Activated CD8-positive, alpha-beta memory T cell treated with anti-CD3 and anti-CD28 coated beads, Interleukin-2, amount 10 ng/mL, durations not matched to agents 7 days and 5 days (primary cell): Measurements from ENCODE around the gene AHNAK2. TPM values are rescaled to one million over a fixed set of nuclear protein-coding genes. Genes with fewer than 3 reads are reported as not detected.
A peak's percentile ranks its signal among the peaks of the same experiment; 100 is the strongest.
"Not testable (repeated sequence)": the region's sequence is repeated elsewhere in the genome, so short reads cannot be mapped to it uniquely, and the experiment has no call there.

Experiments
- ATAC-seq: fragments of 150-1000 bp; cut with Tn5 transposase; one replicate; pipeline ENCODE4 v1.10.0; 2021; ENCODE audit warnings: moderate library complexity
- CTCF ChIA-PET: fragments of 350-600 bp; sonication (Branson Sonifier 250); formaldehyde crosslinking; loops from one replicate; lab custom pipeline; 2021; ENCODE audit warnings: antibody characterized with exemption; lab: Charles Lee
- DNase-seq: peaks from one replicate; pipeline ENCODE4 v3.0.0-alpha.2; 2020
- H3K27ac Mint-ChIP-seq: one replicate; pipeline ENCODE4 v1.8.0; 2021; ENCODE audit warnings: mild to moderate bottlenecking, mixed read lengths
- H3K27me3 Mint-ChIP-seq: one replicate; pipeline ENCODE4 v1.8.0; 2021; ENCODE audit warnings: mixed read lengths
- H3K36me3 Mint-ChIP-seq: one replicate; pipeline ENCODE4 v1.8.0; 2021; ENCODE audit warnings: mild to moderate bottlenecking, mixed read lengths
- H3K4me1 Mint-ChIP-seq: one replicate; pipeline ENCODE4 v1.8.0; 2021; ENCODE audit warnings: mixed read lengths
- H3K4me3 Mint-ChIP-seq: one replicate; pipeline ENCODE4 v1.8.0; 2021; ENCODE audit warnings: mild to moderate bottlenecking, moderate library complexity, mixed read lengths
- H3K9me3 Mint-ChIP-seq: one replicate; pipeline ENCODE4 v1.8.0; 2022; ENCODE audit warnings: low read depth, mixed read lengths
- total RNA-seq, 2 experiments: library from RNA; stranded (reverse); gene quantifications; one replicate each; pipeline ENCODE4 v1.2.3, GENCODE V29; 2021

AHNAK2 gene
- total RNA-seq: not detected

DNA sequence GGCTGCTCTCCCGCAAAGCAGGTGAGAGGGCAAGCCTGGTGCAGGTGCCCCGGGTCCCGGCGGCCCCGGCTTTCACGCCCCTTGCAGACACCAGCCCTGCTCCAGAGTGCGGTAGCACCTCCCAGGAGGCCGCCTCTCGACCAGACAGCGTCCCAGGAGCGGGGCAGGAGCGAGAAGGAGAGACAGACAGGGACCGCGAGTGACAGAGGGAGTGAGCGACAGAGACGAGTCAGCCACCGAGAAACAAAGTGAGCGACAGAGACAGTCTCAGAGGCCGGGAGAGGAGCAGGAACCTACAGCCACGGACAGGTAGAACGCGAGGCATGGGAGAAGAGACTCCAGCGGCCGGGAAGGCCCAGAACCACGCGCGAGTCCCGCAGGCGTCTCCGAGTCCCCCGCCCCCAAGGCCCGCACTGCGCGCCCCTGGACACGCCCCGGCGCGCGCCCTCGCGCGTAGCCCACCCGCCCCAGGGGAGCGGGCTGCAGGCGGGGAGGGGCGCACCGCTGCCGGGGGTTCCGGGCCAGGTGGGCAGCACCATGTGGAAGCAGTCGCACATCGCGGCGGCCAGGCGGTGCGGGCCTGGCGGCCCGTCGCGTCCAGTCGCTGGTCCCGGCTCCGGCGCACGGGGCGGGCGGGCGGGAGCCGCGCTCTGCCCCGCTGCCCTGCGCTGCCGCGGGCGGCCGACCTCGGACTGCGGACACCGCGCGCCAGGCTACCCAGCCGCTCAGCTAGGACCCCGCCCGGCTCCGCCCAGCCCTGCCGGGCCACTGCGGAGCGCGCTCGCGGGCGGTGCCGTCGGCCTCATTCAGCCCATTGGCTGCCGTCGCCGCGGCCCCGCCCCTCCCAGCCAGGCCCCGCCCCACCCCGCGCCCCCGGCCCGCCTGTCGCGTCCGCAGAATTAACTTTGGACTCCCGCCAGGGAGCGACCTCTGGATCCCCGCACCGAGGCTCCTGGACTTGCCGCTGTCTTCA, at the start of gene AHNAK2:
TSS of gene AHNAK2 (minus strand) at position 694 of the 973 bp plus-strand sequence. CDS start at position 557, 137 bp downstream.
- peak within 1 kb of the TSS; percentile 63 for H3K4me3 Mint-ChIP-seq
- no peaks in the 10 kb centered on the region for H3K9me3 Mint-ChIP-seq
- peak; percentile 73 for ATAC-seq
- CTCF ChIA-PET: interaction anchor here (0.9 to 6.7 kb wide), 5 partner anchors 38 to 112 kb away, joined by 3 to 140 read pairs (median 10); no protein-coding TSS in a partner anchor
- H3K36me3 Mint-ChIP-seq: no peaks in the 10 kb centered on the region
- H3K27me3 Mint-ChIP-seq: peaks cover 33% of the 10 kb centered on the region
- H3K4me1 Mint-ChIP-seq: peaks cover 10% of the 10 kb centered on the region
- H3K27ac Mint-ChIP-seq: no peak within 1 kb of the TSS
- DNase-seq: no peak

- CTCF ChIA-PET: interaction anchor here (1.0 to 2.4 kb wide), 3 partner anchors 9 to 18 kb away, joined by 4 to 18 read pairs (median 4); no protein-coding TSS in a partner anchor
- H3K36me3 Mint-ChIP-seq, H3K4me3 Mint-ChIP-seq, DNase-seq, H3K27ac Mint-ChIP-seq, ATAC-seq, H3K9me3 Mint-ChIP-seq, H3K27me3 Mint-ChIP-seq: not testable (repeated sequence)
- peaks cover 43% of the 10 kb centered on the region for H3K4me1 Mint-ChIP-seq
Measured at GRCh38 chr14:105027718-105028117, 49.5 kb upstream of the AHNAK2 start.

- H3K9me3 Mint-ChIP-seq: no peaks in the 10 kb centered on the region
- DNase-seq (no peak), ATAC-seq (no peak)
- H3K4me3 Mint-ChIP-seq: no peak overlapping the region
- peak overlapping the region; percentile 92 for H3K27ac Mint-ChIP-seq
- peaks cover 10% of the 10 kb centered on the region for H3K36me3 Mint-ChIP-seq
- CTCF ChIA-PET: interaction anchor here (1.0 to 4.4 kb wide), 7 partner anchors 8 to 42 kb away, joined by 3 to 39 read pairs (median 4); no protein-coding TSS in a partner anchor
- H3K4me1 Mint-ChIP-seq: peaks cover 42% of the 10 kb centered on the region
- H3K27me3 Mint-ChIP-seq: no peaks in the 10 kb centered on the region
Measured at GRCh38 chr14:105026802-105027563, 48.8 kb upstream of the AHNAK2 start.

GRCh38 chr14:105026033-105026785, 48.0 kb upstream of the AHNAK2 start:
- CTCF ChIA-PET: interaction anchor here (0.8 to 4.4 kb wide), 10 partner anchors 9 to 258 kb away, joined by 3 to 39 read pairs (median 3); partner anchors contain the start of gene GPR132
- Mint-ChIP-seq H3K36me3 (peaks cover 10% of the 10 kb centered on the region), H3K4me3 (peak overlapping the region; percentile 34), H3K4me1 (peaks cover 47% of the 10 kb centered on the region), H3K27me3 (no peaks in the 10 kb centered on the region), H3K9me3 (no peaks in the 10 kb centered on the region), H3K27ac (peak overlapping the region; percentile 92)
- DNase-seq: no peak
- peak; percentile 52 for ATAC-seq

DNA sequence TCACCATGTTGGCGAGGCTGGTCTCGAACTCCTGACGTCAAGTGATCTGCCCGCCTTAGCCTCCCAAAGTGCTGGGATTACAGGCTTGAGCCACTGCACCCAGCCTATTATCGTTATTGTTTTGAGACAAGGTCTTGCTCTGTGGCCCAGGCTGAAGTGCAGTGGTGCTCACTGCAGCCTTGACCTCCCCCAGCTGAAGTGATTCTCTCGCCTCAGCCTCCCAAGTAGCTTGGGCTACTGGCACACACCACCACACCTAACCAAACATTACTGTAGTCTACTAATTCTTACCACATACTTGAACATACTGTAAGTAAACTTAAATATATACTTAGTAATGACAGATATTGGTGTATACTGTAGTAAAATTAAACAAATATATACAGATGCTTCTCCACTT, 47.3 kb upstream of the AHNAK2 start:
- H3K4me1 Mint-ChIP-seq: peaks cover 47% of the 10 kb centered on the region

GRCh38 chr14:105023791-105024480, 45.8 kb upstream of the AHNAK2 start:
- peaks cover 56% of the 10 kb centered on the region for H3K4me1 Mint-ChIP-seq
- ATAC-seq: no peak
- peaks cover 24% of the 10 kb centered on the region for H3K36me3 Mint-ChIP-seq
- peak overlapping the region; percentile 68 for H3K27ac Mint-ChIP-seq
- no peak overlapping the region for H3K4me3 Mint-ChIP-seq
- no peaks in the 10 kb centered on the region for H3K9me3 Mint-ChIP-seq
- H3K27me3 Mint-ChIP-seq: no peaks in the 10 kb centered on the region
- no peak for DNase-seq
- CTCF ChIA-PET: interaction anchor here (4.4 kb wide), 1 partner anchor 22 kb away, joined by 39 read pairs; no protein-coding TSS in a partner anchor

More for the DNA sequence above, 47.3 kb upstream of the AHNAK2 start:
- DNase-seq: no peak
- H3K4me3 Mint-ChIP-seq: no peak overlapping the region
- CTCF ChIA-PET: interaction anchor here (0.9 to 4.4 kb wide), 7 partner anchors 10 to 65 kb away, joined by 3 to 39 read pairs (median 3); partner anchors contain the start of gene GPR132
- peak overlapping the region; percentile 92 for H3K27ac Mint-ChIP-seq
- no peaks in the 10 kb centered on the region for H3K9me3 Mint-ChIP-seq
- H3K36me3 Mint-ChIP-seq: peaks cover 10% of the 10 kb centered on the region
- no peak for ATAC-seq
- no peaks in the 10 kb centered on the region for H3K27me3 Mint-ChIP-seq

DNA sequence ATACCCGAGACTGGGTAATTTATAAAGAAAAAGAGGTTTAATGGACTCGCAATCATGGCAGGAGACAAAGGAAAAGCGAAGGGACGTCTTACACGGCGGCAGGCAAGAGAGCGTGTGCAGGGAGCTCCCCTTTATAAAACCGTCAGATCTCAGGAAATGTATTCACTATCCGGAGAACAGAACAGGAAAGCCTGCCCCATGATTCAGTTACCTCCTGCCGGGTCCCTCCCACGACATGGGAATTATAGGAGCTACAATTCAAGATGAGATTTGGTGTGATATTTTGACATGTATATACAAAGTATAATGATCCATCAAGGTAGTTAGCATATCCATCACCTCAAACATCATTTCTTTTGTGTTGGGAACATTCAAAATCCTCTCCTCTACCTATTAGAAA, 45.0 kb upstream of the AHNAK2 start:
- DNase-seq: no peak
- H3K27ac Mint-ChIP-seq: peak overlapping the region; percentile 68
- peaks cover 64% of the 10 kb centered on the region for H3K4me1 Mint-ChIP-seq
- ATAC-seq: no peak
- CTCF ChIA-PET: interaction anchor here (1.1 to 4.4 kb wide), 2 partner anchors 22 to 48 kb away, joined by 3 to 39 read pairs; no protein-coding TSS in a partner anchor
- H3K36me3 Mint-ChIP-seq: peaks cover 29% of the 10 kb centered on the region
- no peaks in the 10 kb centered on the region for H3K9me3 Mint-ChIP-seq
- no peaks in the 10 kb centered on the region for H3K27me3 Mint-ChIP-seq
- H3K4me3 Mint-ChIP-seq: no peak overlapping the region

GRCh38 chr14:105022276-105022670, 44.1 kb upstream of the AHNAK2 start:
- DNase-seq (no peak), ATAC-seq (no peak)
- H3K9me3 Mint-ChIP-seq: no peaks in the 10 kb centered on the region
- H3K36me3 Mint-ChIP-seq: peaks cover 31% of the 10 kb centered on the region
- peak overlapping the region; percentile 90 for H3K27ac Mint-ChIP-seq
- no peaks in the 10 kb centered on the region for H3K27me3 Mint-ChIP-seq
- CTCF ChIA-PET: interaction anchor here (0.7 to 4.4 kb wide), 3 partner anchors 23 to 270 kb away, joined by 3 to 39 read pairs (median 4); no protein-coding TSS in a partner anchor
- H3K4me3 Mint-ChIP-seq: peak overlapping the region; percentile 84
- peaks cover 70% of the 10 kb centered on the region for H3K4me1 Mint-ChIP-seq

- DNase-seq (peak; percentile 63), ATAC-seq (no peak)
- H3K27me3 Mint-ChIP-seq: no peaks in the 10 kb centered on the region
- peaks cover 70% of the 10 kb centered on the region for H3K4me1 Mint-ChIP-seq
- peak overlapping the region; percentile 84 for H3K4me3 Mint-ChIP-seq
- H3K36me3 Mint-ChIP-seq: peaks cover 31% of the 10 kb centered on the region
- CTCF ChIA-PET: interaction anchor here (0.7 to 7.2 kb wide), 4 partner anchors 22 to 269 kb away, joined by 3 to 96 read pairs (median 9); no protein-coding TSS in a partner anchor
- H3K9me3 Mint-ChIP-seq: no peaks in the 10 kb centered on the region
- H3K27ac Mint-ChIP-seq: peak overlapping the region; percentile 90
Measured at GRCh38 chr14:105021656-105022275, 43.6 kb upstream of the AHNAK2 start.

DNA sequence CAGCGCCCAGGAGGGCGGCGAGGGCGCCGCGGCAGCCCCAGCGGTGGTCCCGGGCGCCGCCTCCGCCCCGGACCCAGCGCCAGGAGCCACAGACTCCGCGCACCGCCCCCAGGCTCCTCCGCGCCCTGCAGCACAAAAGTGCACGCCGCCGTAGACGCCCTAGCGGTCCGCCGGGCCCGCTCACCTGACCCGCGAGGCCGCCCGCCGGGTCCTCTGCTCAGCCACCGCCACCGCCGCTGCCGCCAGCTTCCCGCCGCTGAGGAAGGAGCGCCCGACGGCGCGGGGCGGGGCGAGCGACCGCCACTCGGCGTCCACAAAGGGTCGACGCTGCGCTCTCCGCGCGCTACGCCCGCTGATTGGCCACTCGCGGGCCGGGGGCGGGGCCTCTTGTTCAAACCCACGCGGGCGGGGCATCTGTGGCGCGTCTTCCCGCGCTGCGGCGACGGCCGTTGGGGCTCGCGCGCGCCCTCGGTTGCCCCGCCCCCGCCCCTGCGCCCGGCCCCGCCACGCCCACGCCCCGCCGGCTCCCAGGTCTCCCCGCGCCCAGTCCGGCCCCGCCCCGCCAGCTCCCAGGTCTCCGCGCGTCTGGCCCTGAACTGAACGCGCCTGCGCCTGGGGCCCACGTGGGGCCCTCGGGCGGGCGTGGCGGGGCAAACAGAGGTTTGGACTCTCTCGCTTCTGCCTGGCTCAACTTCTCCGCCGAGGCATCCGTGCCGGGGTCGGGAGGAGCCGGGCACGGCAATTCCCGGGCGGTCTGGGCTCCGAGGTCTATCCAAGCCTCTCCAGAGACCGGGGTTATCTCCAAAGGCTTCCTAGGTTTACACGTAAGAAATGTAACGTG, 42.9 kb upstream of the AHNAK2 start, which contains the start of gene CDCA4:
TSS of gene CDCA4 (minus strand) at position 269 of the 841 bp plus-strand sequence. CDS start 9,154 bp downstream, outside the sequence.
- peak within 1 kb of the TSS; percentile 98 for H3K4me3 Mint-ChIP-seq
- peak; percentile 98 for DNase-seq
- H3K27me3 Mint-ChIP-seq: no peaks in the 10 kb centered on the region
- H3K36me3 Mint-ChIP-seq: peaks cover 36% of the 10 kb centered on the region
- H3K9me3 Mint-ChIP-seq: no peaks in the 10 kb centered on the region
- CTCF ChIA-PET: interaction anchor here (0.8 to 7.2 kb wide), 6 partner anchors 15 to 69 kb away, joined by 3 to 96 read pairs (median 3); no protein-coding TSS in a partner anchor
- peaks cover 72% of the 10 kb centered on the region for H3K4me1 Mint-ChIP-seq
- H3K27ac Mint-ChIP-seq: peak within 1 kb of the TSS; percentile 90
- peak; percentile 85 for ATAC-seq
